Psoas muscle (tissue), 8 donors: Measurements from ENCODE around the gene B3GAT1. TPM values are rescaled to one million over a fixed set of nuclear protein-coding genes. Genes with fewer than 3 reads are reported as not detected.

Source experiments
- ATAC-seq, 4 donors: fragments of 200-7000 bp; cut with Tn5 transposase; one replicate each; pipeline ENCODE4 v1.9.1; 2020; ENCODE audit warnings: moderate library complexity in 3 of 4, mild to moderate bottlenecking in 2 of 4
- DNase-seq, 2 donors: peaks; one replicate each; pipeline ENCODE4 v3.0.0-alpha.2; 2020
- H3K27ac ChIP-seq: fragments of 200-600 bp; one replicate; pipeline ENCODE4 v1.8.0; 2022
- H3K27me3 ChIP-seq, 3 donors: fragments of 200-600 bp in 1 of 3; one replicate each; pipeline versions ENCODE4 v1.6.1 to v1.8.0; 2013 to 2022; ENCODE audit warnings: low read length in 2 of 3, mild to moderate bottlenecking in 2 of 3, moderate library complexity in 1 of 3; ENCODE audit not compliant: insufficient read depth in 3 of 3
- H3K36me3 ChIP-seq, 2 donors: fragments of 200-600 bp in 1 of 2; one replicate each; pipeline versions ENCODE4 v1.6.1 to v1.8.0; 2013 to 2022; ENCODE audit warnings: low read depth in 1 of 2, mild to moderate bottlenecking in 1 of 2, moderate library complexity in 1 of 2; ENCODE audit not compliant: insufficient read depth in 1 of 2
- H3K4me1 ChIP-seq: fragments of 200-600 bp; one replicate; pipeline ENCODE4 v1.8.0; 2022
- H3K4me3 ChIP-seq: fragments of 200-600 bp; one replicate; pipeline ENCODE4 v1.8.0; 2022; ENCODE audit warnings: mild to moderate bottlenecking
- H3K9me3 ChIP-seq: fragments of 200-600 bp; one replicate; pipeline ENCODE4 v1.8.0; 2022
- CTCF ChIP-seq: fragments of 200-600 bp; IDR thresholded peaks from one replicate; pipeline ENCODE4 v1.8.0; 2022; ENCODE audit warnings: antibody characterized with exemption
- WGBS, 3 donors: extraction: QIAGEN DNeasy Blood & Tissue Kit; methylation state at CpG; one replicate each; pipeline versions ENCODE4 v1.1.6 to v1.1.7; 2013; 5-methylcytosine and 5-hydroxymethylcytosine counted together
- intact Hi-C, 2 donors: fragments of 100-400 bp; cut with DNase I; formaldehyde crosslinking; loops; one replicate each; pipeline versions ENCODE4 v1.11.0 to v1.14.2; 2022
- polyA plus RNA-seq, 3 donors: library from polyadenylated mRNA; stranded (reverse); fragments of 200-250 nt; gene quantifications; one replicate each; pipeline ENCODE4 v1.2.3, GENCODE V29; 2013
- total RNA-seq, 4 donors: library from RNA; stranded (reverse); fragmentation: NEBNext Ultra II Directional in 2 of 4; extraction: Animal tissue kit (Norgen Biotek cat#: 25700) in 2 of 4; gene quantifications; one replicate each; pipeline versions ENCODE4 v1.2.1 to v1.2.4, GENCODE V29; 2021 to 2023
- donor health status: healthy with polysubstance abuse.
- donor health status: DM: no; HTN: no; CAD: no; lungs with moderate emphysema.
- donor health status: Bipolar disorder and iron deficiency.
- donor health status: healthy.
- donor health status: DM: yes; HTN: yes; CAD: no.
- donor health status: DM: no; HTN: no; CAD: no.
- donor health status: DM: no; HTN: no; CAD: no.
- donor health status: DM: yes; HTN: yes; CAD: no.

The B3GAT1 gene
- total and polyA plus RNA-seq, 7 donors: 0.01 to 0.13 (median 0.06) TPM; not detected in 3

GRCh38 chr11:134441706-134442105 lies 29.7 kb upstream of the B3GAT1 start:
- Histone ChIP-seq H3K27me3 (peaks cover 0 to 8% (median 7%) of the 10 kb centered on the region in 3 donors), H3K9me3 (no peaks in the 10 kb centered on the region), H3K36me3 (no peaks in the 10 kb centered on the region), H3K4me1 (no peaks in the 10 kb centered on the region), H3K27ac (no peak overlapping the region), H3K4me3 (no peak overlapping the region)
- no peak for TF ChIP-seq CTCF
- DNase-seq (no peak), ATAC-seq (no peak)
- WGBS, 3 donors: 73 to 78% (median 75%) methylated on average over 4 of the region's 4 CpGs
- intact Hi-C loops: no loop called here

- Histone ChIP-seq H3K27ac (no peak overlapping the region), H3K36me3 (no peaks in the 10 kb centered on the region), H3K27me3 (peaks cover 0 to 8% (median 7%) of the 10 kb centered on the region in 3 donors), H3K4me1 (no peaks in the 10 kb centered on the region), H3K4me3 (no peak overlapping the region), H3K9me3 (no peaks in the 10 kb centered on the region)
- WGBS, 3 donors: 48 to 49% (median 49%) methylated on average over 9 of the region's 9 CpGs
- ATAC-seq (no peak), DNase-seq (no peak)
- no peak for TF ChIP-seq CTCF
- intact Hi-C loops: no loop called here
These were observed 29.2 kb upstream of the B3GAT1 start for GRCh38 chr11:134441281-134441680.

- 66 to 74% (median 73%) methylated on average over 4 of the region's 4 CpGs for WGBS, 3 donors
- H3K9me3 ChIP-seq: no peaks in the 10 kb centered on the region
- intact Hi-C loops: no loop called here
These were observed 28.8 kb upstream of the B3GAT1 start for GRCh38 chr11:134440851-134441250.

GRCh38 chr11:134438542-134439537 lies 26.8 kb upstream of the B3GAT1 start:
- ATAC-seq (no peak), DNase-seq (no peak)
- Histone ChIP-seq H3K27ac (no peak overlapping the region), H3K9me3 (no peaks in the 10 kb centered on the region), H3K4me3 (no peak overlapping the region), H3K36me3 (no peaks in the 10 kb centered on the region), H3K4me1 (no peaks in the 10 kb centered on the region), H3K27me3 (peaks cover 0 to 9% (median 8%) of the 10 kb centered on the region in 3 donors)
- 56 to 70% (median 59%) methylated on average over 21 of the region's 21 CpGs for WGBS, 3 donors
- TF ChIP-seq CTCF: no peak
- intact Hi-C loops: no loop called here

More at GRCh38 chr11:134440851-134441250, 28.8 kb upstream of the B3GAT1 start:
- ATAC-seq: no peak
- Histone ChIP-seq H3K4me1 (no peaks in the 10 kb centered on the region), H3K27me3 (peaks cover 0 to 8% (median 7%) of the 10 kb centered on the region in 3 donors), H3K36me3 (no peaks in the 10 kb centered on the region), H3K27ac (no peak overlapping the region), H3K4me3 (no peak overlapping the region)
- no peak for DNase-seq
- TF ChIP-seq CTCF: no peak
